HS-27A (cell line): ENCODE measurements around the gene SCAMP4.

Experiments used
- DNase-seq: peaks from one replicate; pipeline ENCODE4 v3.0.0-alpha.2; 2012; ENCODE audit warnings: low read depth, missing footprints

The SCAMP4 gene, protein sequence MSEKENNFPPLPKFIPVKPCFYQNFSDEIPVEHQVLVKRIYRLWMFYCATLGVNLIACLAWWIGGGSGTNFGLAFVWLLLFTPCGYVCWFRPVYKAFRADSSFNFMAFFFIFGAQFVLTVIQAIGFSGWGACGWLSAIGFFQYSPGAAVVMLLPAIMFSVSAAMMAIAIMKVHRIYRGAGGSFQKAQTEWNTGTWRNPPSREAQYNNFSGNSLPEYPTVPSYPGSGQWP

GRCh38 chr19:1905110-1905862 is at the start of gene SCAMP4, which contains the start of gene ADAT3:
TSS of gene SCAMP4 (plus strand) at chr19:1905399. CDS start at chr19:1915020, 9,621 bp downstream.
TSS of gene ADAT3 (plus strand) at chr19:1905399. CDS start at chr19:1912048, 6,649 bp downstream.
- peak; percentile 86 for DNase-seq

DNA sequence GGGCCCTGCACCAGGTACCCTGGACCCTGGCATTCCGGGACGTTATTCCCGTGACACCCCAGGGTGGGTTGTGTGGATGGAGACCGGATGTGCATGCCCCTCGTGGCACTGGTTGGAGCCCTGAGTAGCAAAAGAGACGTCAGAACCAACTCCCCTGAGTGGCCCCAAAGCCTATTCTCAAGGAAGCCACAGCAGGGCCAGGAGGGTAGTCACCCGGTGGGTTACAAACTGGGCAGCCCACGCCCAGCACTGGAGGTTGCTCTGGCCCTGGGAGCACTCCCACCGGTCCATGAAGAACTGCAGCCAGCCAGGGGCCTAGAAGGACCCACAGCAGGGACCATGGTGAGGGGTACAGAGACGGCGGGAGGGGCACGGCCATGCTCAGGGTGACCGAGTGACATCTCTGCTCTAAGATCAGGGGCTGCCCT is 49.4 kb upstream of the SCAMP4 start:
- DNase-seq = no peak

- DNase-seq = no peak
Measured at GRCh38 chr19:1856345-1856697, 48.9 kb upstream of the SCAMP4 start.

GRCh38 chr19:1856698-1857603 is 48.2 kb upstream of the SCAMP4 start:
- DNase-seq = no peak

DNA sequence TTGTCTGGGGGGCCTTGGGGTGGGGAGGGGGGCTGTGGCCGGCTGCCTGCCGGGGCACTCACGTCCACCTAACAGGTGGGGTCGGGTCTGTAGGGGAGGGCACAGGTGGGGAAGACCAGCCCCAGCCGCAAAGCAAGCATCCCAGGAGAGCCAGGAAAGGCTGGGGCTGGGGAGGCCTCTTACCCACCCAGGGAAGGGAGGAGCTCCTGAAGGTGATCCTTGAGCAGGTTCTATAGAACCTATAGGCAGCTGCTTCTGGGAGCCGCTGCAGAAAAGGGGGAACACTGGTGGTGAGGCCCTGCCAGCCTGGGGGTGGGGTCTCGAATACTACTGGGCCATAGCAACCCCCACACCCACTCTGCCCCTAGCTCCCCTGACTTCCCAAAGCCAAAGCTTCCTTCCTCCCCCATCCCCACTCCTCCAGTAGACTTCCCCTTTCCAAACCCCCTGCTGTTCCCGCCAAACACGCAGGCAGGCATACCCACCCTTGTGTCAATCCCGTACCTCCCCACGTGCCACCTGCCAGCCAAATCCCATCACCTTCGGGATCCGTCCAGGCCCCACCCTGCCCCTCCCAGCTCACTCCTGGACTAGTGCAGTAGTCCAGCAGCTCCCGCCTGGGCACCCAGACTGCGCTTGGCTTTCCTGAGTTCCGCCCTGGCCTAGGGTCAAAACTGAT is 47.4 kb upstream of the SCAMP4 start:
- no peak for DNase-seq

DNA sequence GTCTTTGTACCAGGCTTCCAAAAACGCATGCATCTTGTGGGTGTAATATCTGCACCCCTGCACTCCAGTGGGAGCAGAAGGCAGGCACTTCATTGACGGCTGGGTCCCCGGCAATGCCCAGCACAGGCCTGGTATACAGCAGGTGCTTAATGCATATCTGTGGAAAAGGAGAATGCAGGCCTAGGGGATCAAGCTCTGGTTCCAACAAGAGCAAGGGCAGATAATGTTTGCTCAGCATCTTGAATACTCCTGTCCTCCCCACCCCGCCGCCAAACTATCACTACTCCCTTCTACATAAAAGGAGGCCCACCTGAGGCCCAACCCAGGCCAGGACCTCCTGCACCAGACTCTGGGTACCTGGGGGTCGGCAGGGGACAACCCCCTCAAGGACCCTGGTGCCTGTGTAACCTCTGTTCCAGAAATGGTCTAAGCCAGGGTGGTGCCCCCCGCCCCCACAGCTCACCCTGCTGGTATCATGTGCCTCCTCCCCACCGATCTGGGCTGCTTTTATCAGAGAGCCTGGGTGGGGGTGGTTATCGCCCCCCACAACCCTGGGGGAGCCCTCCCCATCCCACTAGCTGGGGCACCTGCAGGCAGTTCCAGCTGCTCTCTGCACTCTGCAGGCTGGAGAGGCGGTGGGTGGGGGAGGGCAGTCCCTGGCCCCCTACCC is 46.7 kb upstream of the SCAMP4 start:
- DNase-seq = no peak

GRCh38 chr19:1859331-1859781 is 45.8 kb upstream of the SCAMP4 start:
- no peak for DNase-seq

GRCh38 chr19:1860042-1860775 is 45.0 kb upstream of the SCAMP4 start:
- DNase-seq = no peak

DNA sequence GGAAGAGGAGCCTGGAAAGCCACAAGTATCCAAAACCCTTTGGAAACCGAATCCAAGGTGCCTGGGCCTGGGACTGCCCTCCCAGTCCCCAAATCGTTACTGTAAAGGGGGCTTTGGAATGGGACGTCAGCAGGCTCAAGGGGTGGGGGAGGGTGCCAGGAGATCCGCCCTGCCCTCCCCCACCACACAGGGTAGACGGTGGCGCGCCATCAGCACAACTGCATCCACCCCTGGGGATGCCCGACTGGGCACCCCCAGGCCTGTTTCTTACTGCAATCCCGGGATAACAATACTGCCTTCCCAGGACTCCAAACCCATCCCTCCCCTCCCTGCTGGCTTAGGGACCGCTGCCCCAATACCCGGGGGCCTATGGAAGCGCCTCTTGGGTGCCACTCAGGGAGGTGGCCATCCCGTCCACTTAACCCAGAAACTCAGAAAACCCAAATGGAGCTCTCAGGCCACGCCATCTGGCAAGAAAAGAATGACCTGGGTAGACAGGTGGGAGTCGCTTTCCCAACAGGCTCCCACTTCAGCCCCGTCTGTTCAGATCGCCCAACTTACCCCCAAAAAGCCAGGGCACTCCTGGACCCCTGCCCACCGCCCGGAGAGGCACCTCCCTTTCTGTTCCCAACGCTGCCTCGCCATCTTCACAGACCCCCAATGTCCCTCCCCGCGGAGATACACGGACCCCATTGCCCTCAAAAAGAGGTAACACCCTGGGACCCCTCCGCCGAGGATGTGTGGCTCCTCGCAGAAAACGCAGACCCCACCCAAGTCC is 44.2 kb upstream of the SCAMP4 start:
- DNase-seq = no peak

DNA sequence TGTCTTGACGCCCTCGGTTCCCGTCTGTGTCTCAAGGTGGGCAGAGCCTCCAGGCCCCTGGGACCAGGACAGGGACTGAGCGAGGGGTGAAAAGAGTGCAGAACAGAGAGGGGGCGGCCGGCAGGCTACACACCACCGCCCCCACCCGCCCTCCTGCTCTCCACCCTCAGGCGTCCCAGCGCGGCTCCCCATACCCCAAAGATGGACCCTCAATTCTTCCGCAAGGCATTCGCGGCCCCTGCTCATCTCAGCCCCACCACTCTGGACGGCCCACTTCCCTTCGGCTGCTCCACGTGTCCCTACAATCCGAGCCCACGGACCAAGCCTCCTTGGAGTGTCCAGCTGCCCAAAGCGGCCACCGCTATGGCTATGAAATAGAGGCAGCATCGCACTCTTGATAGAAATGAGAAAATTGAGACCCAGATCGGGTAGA is 43.6 kb upstream of the SCAMP4 start:
- no peak for DNase-seq

DNA sequence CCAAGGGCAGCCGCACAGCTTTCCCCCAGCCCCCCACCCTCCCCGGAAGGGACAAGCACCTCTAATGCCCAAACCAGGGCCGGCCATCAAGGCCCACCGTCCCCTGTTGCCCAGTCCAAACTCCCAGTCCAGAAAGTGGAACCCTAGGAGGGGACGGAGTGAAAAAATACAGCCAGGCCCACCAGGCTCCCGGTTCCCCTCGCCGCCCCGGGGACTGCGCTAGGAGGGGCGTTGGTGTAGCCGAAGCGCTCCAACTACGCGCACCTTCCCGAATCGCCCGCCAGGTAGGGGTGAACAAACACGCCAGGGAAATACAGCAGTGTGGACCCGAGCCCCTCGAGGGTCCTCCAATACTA is 43.2 kb upstream of the SCAMP4 start:
- DNase-seq = no peak

- DNase-seq = no peak
Measured at GRCh38 chr19:1862424-1863327, 42.5 kb upstream of the SCAMP4 start.

GRCh38 chr19:1863328-1863637 is 41.9 kb upstream of the SCAMP4 start, which contains the start of gene KLF16:
TSS of gene KLF16 (minus strand) at chr19:1863579. CDS start at chr19:1863497, 82 bp downstream.
- DNase-seq = no peak

DNA sequence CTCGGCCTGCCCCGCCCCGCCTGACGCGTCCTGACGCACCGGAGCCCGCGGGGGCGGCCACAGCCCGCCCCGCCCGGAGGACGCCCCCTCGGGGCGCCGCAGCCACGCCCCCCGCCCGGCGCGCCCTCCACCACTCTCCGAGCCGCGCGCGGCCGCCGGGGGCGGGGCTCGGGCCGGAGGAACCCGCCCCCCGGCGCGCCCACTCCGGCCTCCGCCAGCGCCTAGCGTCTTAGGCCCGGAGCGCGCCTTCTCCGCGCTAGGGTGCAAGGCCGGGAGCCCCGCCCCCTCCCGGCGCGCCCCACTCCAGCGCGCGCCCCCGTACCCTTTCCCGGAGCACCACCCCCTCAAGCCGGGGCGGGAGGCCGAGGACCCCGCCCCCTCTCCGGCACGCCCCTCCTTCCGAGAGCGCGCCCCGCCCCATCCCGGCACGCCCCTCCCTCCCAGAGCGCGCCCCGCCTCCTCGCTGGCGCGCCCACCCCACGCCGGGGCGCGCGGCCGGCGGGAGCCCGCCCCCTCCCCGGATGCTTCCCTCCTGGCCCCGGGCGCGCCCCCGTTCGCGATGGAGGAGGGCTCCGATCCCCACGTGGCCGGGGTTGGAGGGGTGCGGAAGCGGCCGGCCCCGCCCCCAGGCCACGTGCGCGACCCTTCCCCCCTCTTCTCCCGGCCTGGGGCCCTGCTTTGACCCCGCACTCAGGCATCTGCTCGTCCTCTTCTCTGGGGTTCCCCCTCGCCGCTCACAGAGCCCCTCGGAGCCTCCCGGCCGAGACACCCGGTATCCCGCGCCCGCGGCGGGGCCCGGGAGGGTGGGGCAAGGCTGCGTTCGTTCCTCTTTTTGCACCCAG is 41.3 kb upstream of the SCAMP4 start:
- DNase-seq = peak; percentile 55

GRCh38 chr19:1864480-1865171 is 40.6 kb upstream of the SCAMP4 start:
- no peak for DNase-seq

DNA sequence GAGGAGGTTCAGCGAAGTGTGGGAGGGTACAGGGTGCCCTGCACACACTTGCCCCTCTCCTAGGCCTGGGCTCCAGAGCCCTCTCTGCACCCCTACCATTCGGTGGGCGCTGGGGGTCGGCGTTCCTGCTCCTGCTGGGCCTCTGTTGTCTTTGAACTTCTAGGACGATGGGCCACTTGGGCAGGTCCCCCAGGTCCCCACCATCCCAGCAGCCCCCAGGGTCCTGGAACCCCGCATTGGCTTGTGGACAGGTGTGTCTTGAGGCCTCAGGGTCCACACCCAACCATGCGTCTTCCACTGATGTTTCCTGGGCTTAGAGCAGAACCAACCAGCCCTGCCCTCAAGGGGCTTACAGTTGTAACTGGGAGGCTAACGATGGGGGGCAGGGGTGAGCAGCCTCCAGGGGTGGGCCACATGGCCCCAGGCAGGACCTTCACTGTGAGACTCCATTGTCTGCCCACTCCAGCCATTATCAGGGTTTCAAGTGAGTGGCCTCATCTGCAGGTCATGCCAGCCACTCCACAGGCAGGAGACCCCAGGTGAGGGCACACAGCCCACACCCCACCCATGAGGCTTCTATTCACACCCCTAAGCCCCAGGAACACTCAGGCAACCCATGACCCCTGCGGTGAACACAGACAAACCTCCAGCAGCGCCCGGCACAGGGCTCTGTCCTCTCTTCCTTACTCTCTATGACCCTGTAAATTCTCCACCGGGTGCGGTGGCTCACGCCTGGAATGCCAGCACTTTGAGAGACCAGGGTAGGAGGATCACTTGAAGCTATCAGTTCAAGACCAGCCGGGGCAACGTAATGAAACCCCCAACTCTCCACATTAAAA is 39.8 kb upstream of the SCAMP4 start:
- DNase-seq = no peak
